ENCODE results near the gene CHST12. TPM values are rescaled to one million over a fixed set of nuclear protein-coding genes. Genes with fewer than 3 reads are reported as not detected.
"Not testable (repeated sequence)": the region's sequence is repeated elsewhere in the genome, so short reads cannot be mapped to it uniquely, and the experiment has no call there.

CHST12 gene
- total RNA-seq, 1 donor from 2014 or later = 29.8 TPM

GRCh38 chr7:2383543-2384274, 19.7 kb upstream of the CHST12 start:
- peak; percentile 3 for ATAC-seq

GRCh38 chr7:2384354-2385243, 18.8 kb upstream of the CHST12 start:
- no peak for TF ChIP-seq CTCF (IDR thresholded peaks at IDR 0.05)
- Histone ChIP-seq H3K27me3 (no peaks in the 10 kb centered on the region), H3K36me3 (peaks cover 27% of the 10 kb centered on the region), H3K9me3 (no peaks in the 10 kb centered on the region), H3K4me3 (no peak overlapping the region), H3K4me1 (no peaks in the 10 kb centered on the region), H3K27ac (no peak overlapping the region)
- ATAC-seq (no peak), DNase-seq (no peak)
- intact Hi-C loops (cut with DNase I) = no loop called here

More at GRCh38 chr7:2383543-2384274, 19.7 kb upstream of the CHST12 start:
- no peak for DNase-seq
- H3K27me3 ChIP-seq = no peaks in the 10 kb centered on the region
- TF ChIP-seq CTCF (IDR thresholded peaks at IDR 0.05) = no peak
- no peaks in the 10 kb centered on the region for H3K4me1 ChIP-seq
- intact Hi-C loops (cut with DNase I) = no loop called here
- no peak overlapping the region for H3K27ac ChIP-seq
- peaks cover 35% of the 10 kb centered on the region for H3K36me3 ChIP-seq
- no peak overlapping the region for H3K4me3 ChIP-seq
- H3K9me3 ChIP-seq = no peaks in the 10 kb centered on the region

- H3K4me3 ChIP-seq; H3K4me1 ChIP-seq; H3K9me3 ChIP-seq; DNase-seq; H3K27me3 ChIP-seq; ATAC-seq; H3K27ac ChIP-seq; intact Hi-C loops (cut with DNase I): not testable (repeated sequence)
- peaks cover 11% of the 10 kb centered on the region for H3K36me3 ChIP-seq
Measured at GRCh38 chr7:2386122-2386521, 17.3 kb upstream of the CHST12 start.

- H3K4me1 ChIP-seq = no peaks in the 10 kb centered on the region
- DNase-seq = no peak
- ATAC-seq = no peak
- peaks cover 1% of the 10 kb centered on the region for H3K36me3 ChIP-seq
- no peak overlapping the region for H3K4me3 ChIP-seq
- no peaks in the 10 kb centered on the region for H3K9me3 ChIP-seq
- no peaks in the 10 kb centered on the region for H3K27me3 ChIP-seq
- no peak overlapping the region for H3K27ac ChIP-seq
- intact Hi-C loops (cut with DNase I) = no loop called here
- no peak for TF ChIP-seq CTCF (IDR thresholded peaks at IDR 0.05)
Measured at GRCh38 chr7:2386964-2387669, 16.3 kb upstream of the CHST12 start.

GRCh38 chr7:2387897-2388636, 15.3 kb upstream of the CHST12 start:
- H3K27me3 ChIP-seq = no peaks in the 10 kb centered on the region
- H3K27ac ChIP-seq = no peak overlapping the region
- no peaks in the 10 kb centered on the region for H3K36me3 ChIP-seq
- no peak overlapping the region for H3K4me3 ChIP-seq
- ATAC-seq (peak; percentile 48), DNase-seq (no peak)
- intact Hi-C loops (cut with DNase I) = no loop called here
- no peaks in the 10 kb centered on the region for H3K9me3 ChIP-seq
- H3K4me1 ChIP-seq = no peaks in the 10 kb centered on the region
- no peak for TF ChIP-seq CTCF (IDR thresholded peaks at IDR 0.05)

All from upper lobe of right lung (tissue), 1 donor.